ENCODE results near the gene FXR1. TPM values are rescaled to one million over a fixed set of nuclear protein-coding genes. Genes with fewer than 3 reads are reported as not detected.
"Not testable (repeated sequence)": the region's sequence is repeated elsewhere in the genome, so short reads cannot be mapped to it uniquely, and the experiment has no call there.

Gene FXR1
- total RNA-seq, 1 donor from 2014 or later, result 103 TPM

DNA sequence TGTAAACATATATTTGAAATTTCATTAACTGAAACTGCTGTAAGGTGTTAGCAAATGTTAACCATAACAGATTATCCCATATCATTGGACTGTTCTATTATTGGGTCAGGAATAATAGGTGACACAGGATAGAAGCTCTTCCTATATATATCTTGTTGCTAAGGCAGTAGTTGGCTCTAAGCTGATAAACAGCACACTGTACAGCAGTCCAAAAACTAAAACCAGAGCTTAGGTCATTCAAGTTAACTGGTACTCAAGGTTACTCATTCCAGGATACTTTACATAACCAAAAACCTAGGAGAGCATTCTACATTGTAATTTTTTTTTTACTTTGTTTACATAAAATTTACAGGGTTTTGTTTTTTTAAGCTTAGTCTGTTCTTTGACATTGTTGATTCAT is 68.1 kb downstream of the FXR1 start:
- no peaks in the 10 kb centered on the region for H3K27me3 ChIP-seq (ENCODE audit: low read depth)
- DNase-seq (no peak), ATAC-seq (peak; percentile 42 to 68)
- H3K9me3 ChIP-seq, result no peaks in the 10 kb centered on the region
- H3K4me3 ChIP-seq, result no peak overlapping the region
- H3K4me1 ChIP-seq, result no peaks in the 10 kb centered on the region
- H3K36me3 ChIP-seq, result peaks cover 84% of the 10 kb centered on the region
- TF ChIP-seq CTCF (IDR thresholded peaks at IDR 0.05), result no peak
- intact Hi-C loops (cut with DNase I), result no loop called here
- H3K27ac ChIP-seq, result no peak overlapping the region

- no peak for DNase-seq
- no peaks in the 10 kb centered on the region for H3K9me3 ChIP-seq
- peaks cover 86% of the 10 kb centered on the region for H3K36me3 ChIP-seq
- H3K4me1 ChIP-seq, result no peaks in the 10 kb centered on the region
- no peaks in the 10 kb centered on the region for H3K27me3 ChIP-seq (ENCODE audit: low read depth)
- H3K4me3 ChIP-seq, result no peak overlapping the region
- TF ChIP-seq CTCF (IDR thresholded peaks at IDR 0.05), result no peak
- intact Hi-C loops (cut with DNase I), result no loop called here
- no peak for ATAC-seq
- H3K27ac ChIP-seq, result no peak overlapping the region
These were observed 69.4 kb downstream of the FXR1 start for GRCh38 chr3:180981912-180982311.

DNA sequence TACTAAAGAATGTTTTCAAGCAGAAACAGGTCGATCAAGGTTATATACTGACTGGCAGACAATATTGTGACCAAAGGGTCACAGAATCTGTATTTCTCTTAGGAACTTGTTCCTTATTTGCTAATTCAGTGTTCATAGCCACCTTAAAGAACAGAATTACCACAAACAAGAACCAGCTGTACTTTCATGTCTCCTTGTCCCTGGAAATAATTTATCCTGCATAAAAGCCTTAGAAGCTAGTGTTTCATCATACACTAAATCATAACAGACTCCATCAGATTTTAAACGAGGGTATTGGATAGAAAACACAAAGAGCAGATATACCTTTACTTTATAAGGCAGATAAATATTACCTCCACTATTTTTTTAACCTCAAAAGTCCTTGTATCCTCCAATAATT is 70.7 kb downstream of the FXR1 start:
- no peak for TF ChIP-seq CTCF (IDR thresholded peaks at IDR 0.05)
- intact Hi-C loops (cut with DNase I), result no loop called here
- no peak for DNase-seq
- Histone ChIP-seq H3K4me1 (peaks cover 7% of the 10 kb centered on the region), H3K4me3 (no peak overlapping the region), H3K36me3 (peaks cover 84% of the 10 kb centered on the region), H3K9me3 (no peaks in the 10 kb centered on the region), H3K27ac (no peak overlapping the region), H3K27me3 (ENCODE audit: low read depth) (no peaks in the 10 kb centered on the region)
- ATAC-seq, result no peak

- H3K9me3 ChIP-seq; ATAC-seq; H3K27ac ChIP-seq; intact Hi-C loops (cut with DNase I); DNase-seq; H3K27me3 ChIP-seq (ENCODE audit: low read depth); H3K4me3 ChIP-seq: not testable (repeated sequence)
- Histone ChIP-seq H3K4me1 (peaks cover 21% of the 10 kb centered on the region), H3K36me3 (peaks cover 59% of the 10 kb centered on the region)
These were observed 73.9 kb downstream of the FXR1 start for GRCh38 chr3:180986366-180986765.

GRCh38 chr3:180987344-180987743 is 74.9 kb downstream of the FXR1 start:
- Histone ChIP-seq H3K9me3 (no peaks in the 10 kb centered on the region), H3K4me1 (peaks cover 21% of the 10 kb centered on the region), H3K36me3 (peaks cover 53% of the 10 kb centered on the region), H3K27ac (no peak overlapping the region), H3K27me3 (ENCODE audit: low read depth) (no peaks in the 10 kb centered on the region), H3K4me3 (no peak overlapping the region)
- no peak for TF ChIP-seq CTCF (IDR thresholded peaks at IDR 0.05)
- no peak for ATAC-seq
- intact Hi-C loops (cut with DNase I), result no loop called here
- no peak for DNase-seq

GRCh38 chr3:180989291-180990163 is 77.1 kb downstream of the FXR1 start, which contains the start of gene DNAJC19:
Gene DNAJC19 (minus strand): TSS chr3:180989736. CDS start chr3:180989602, 134 bp downstream.
- H3K4me1 ChIP-seq, result peaks cover 21% of the 10 kb centered on the region
- no peaks in the 10 kb centered on the region for H3K27me3 ChIP-seq (ENCODE audit: low read depth)
- peak; percentile 94 for DNase-seq
- intact Hi-C loops (cut with DNase I), result no loop called here
- no peaks in the 10 kb centered on the region for H3K9me3 ChIP-seq
- H3K4me3 ChIP-seq, result peak within 1 kb of the TSS; percentile 85
- peak; percentile 99 for ATAC-seq
- H3K36me3 ChIP-seq, result peaks cover 34% of the 10 kb centered on the region
- H3K27ac ChIP-seq, result peak within 1 kb of the TSS; percentile 88
- TF ChIP-seq CTCF (IDR thresholded peaks at IDR 0.05), result no peak
